Spinal cord (tissue), 10 donors: Measurements from ENCODE around the gene CHD2. TPM values are rescaled to one million over a fixed set of nuclear protein-coding genes. Genes with fewer than 3 reads are reported as not detected.

Source experiments
- DNase-seq, 6 donors: peaks; one replicate each; pipeline versions ENCODE4 v3.0.0 to v3.0.0-alpha.2; 2013 to 2015; ENCODE audit warnings: low spot score in 6 of 6, low read depth in 4 of 6
- H3K27ac ChIP-seq: one replicate; pipeline ENCODE4 v1.5.1; 2013; ENCODE audit warnings: low read depth, low read length, control low read depth
- H3K27me3 ChIP-seq: one replicate; pipeline ENCODE4 v1.6.1; 2013; ENCODE audit warnings: low read length; ENCODE audit not compliant: control insufficient read depth, insufficient read depth
- H3K36me3 ChIP-seq: one replicate; pipeline ENCODE4 v1.6.1; 2013; ENCODE audit warnings: low read length; ENCODE audit not compliant: control insufficient read depth, insufficient read depth
- H3K4me1 ChIP-seq: one replicate; pipeline ENCODE4 v1.6.1; 2013; ENCODE audit warnings: low read length; ENCODE audit not compliant: control insufficient read depth, insufficient read depth
- H3K4me3 ChIP-seq: one replicate; pipeline ENCODE4 v1.5.1; 2013; ENCODE audit warnings: low read depth, low read length, control low read depth
- H3K9me3 ChIP-seq: one replicate; pipeline ENCODE4 v1.6.1; 2013; ENCODE audit warnings: low read length; ENCODE audit not compliant: control insufficient read depth, insufficient read depth
- WGBS: methylation state at CpG from one replicate; pipeline ENCODE4 v1.1.5; 2013; ENCODE audit warnings: missing lambda C conversion rate; ENCODE audit not compliant: insufficient coverage; 5-methylcytosine and 5-hydroxymethylcytosine counted together
- polyA plus RNA-seq, 2 donors: library from polyadenylated mRNA; unstranded; fragments of 120-200 nt; gene quantifications; one replicate each; pipeline ENCODE4 v1.2.1, GENCODE V29; 2013; ENCODE audit not compliant: insufficient read length in 2 of 2
- total RNA-seq, 2 donors: library from RNA; depleted of rRNA in 1 of 2; stranded (reverse); fragments of 120-200 nt in 1 of 2; fragments of >200 nt in 1 of 2; gene quantifications; one replicate each; pipeline versions ENCODE4 v1.2.3 to v1.2.4, GENCODE V29; 2013 to 2014
- donor health status: healthy.

Gene CHD2
- total and polyA plus RNA-seq, 4 donors, result 102 to 174 (median 105) TPM

- Histone ChIP-seq H3K9me3 (no peaks in the 10 kb centered on the region), H3K4me3 (no peak overlapping the region), H3K36me3 (peaks cover 25% of the 10 kb centered on the region), H3K27me3 (no peaks in the 10 kb centered on the region), H3K4me1 (no peaks in the 10 kb centered on the region), H3K27ac (no peak overlapping the region)
- no peak for DNase-seq
- 100% methylated on average over 1 of the region's 2 CpGs for WGBS
Observed at GRCh38 chr15:92925454-92925853, 25.3 kb downstream of the CHD2 start.

- H3K27ac ChIP-seq, result no peak overlapping the region
- peaks cover 38% of the 10 kb centered on the region for H3K36me3 ChIP-seq
- no peaks in the 10 kb centered on the region for H3K27me3 ChIP-seq
- H3K4me3 ChIP-seq, result no peak overlapping the region
- no peaks in the 10 kb centered on the region for H3K4me1 ChIP-seq
- WGBS, result no CpG with 5 or more reads among the region's 3 CpGs
- H3K9me3 ChIP-seq, result no peaks in the 10 kb centered on the region
- DNase-seq, result peak in 1 of 6 donors; percentile 57
Observed at GRCh38 chr15:92928225-92928750, 28.2 kb downstream of the CHD2 start.

GRCh38 chr15:92929002-92929401 is 28.9 kb downstream of the CHD2 start:
- 82% methylated on average over 2 of the region's 6 CpGs for WGBS
- Histone ChIP-seq H3K4me3 (no peak overlapping the region), H3K27ac (no peak overlapping the region), H3K4me1 (no peaks in the 10 kb centered on the region), H3K36me3 (peaks cover 38% of the 10 kb centered on the region), H3K9me3 (no peaks in the 10 kb centered on the region), H3K27me3 (no peaks in the 10 kb centered on the region)
- DNase-seq, result no peak

GRCh38 chr15:92930054-92930621 is 30.0 kb downstream of the CHD2 start:
- Histone ChIP-seq H3K36me3 (peaks cover 35% of the 10 kb centered on the region), H3K27me3 (no peaks in the 10 kb centered on the region), H3K4me3 (no peak overlapping the region), H3K27ac (no peak overlapping the region), H3K9me3 (no peaks in the 10 kb centered on the region), H3K4me1 (no peaks in the 10 kb centered on the region)
- peak in 1 of 6 donors; percentile 38 for DNase-seq
- 40% methylated on average over 2 of the region's 3 CpGs for WGBS

GRCh38 chr15:92930776-92931175 is 30.7 kb downstream of the CHD2 start:
- Histone ChIP-seq H3K36me3 (peaks cover 31% of the 10 kb centered on the region), H3K4me1 (no peaks in the 10 kb centered on the region), H3K27ac (no peak overlapping the region), H3K9me3 (no peaks in the 10 kb centered on the region), H3K4me3 (no peak overlapping the region), H3K27me3 (no peaks in the 10 kb centered on the region)
- 38% methylated on average over 1 of the region's 1 CpG for WGBS
- no peak for DNase-seq

GRCh38 chr15:92932946-92933649 is 33.0 kb downstream of the CHD2 start:
- no peaks in the 10 kb centered on the region for H3K4me1 ChIP-seq
- H3K9me3 ChIP-seq, result no peaks in the 10 kb centered on the region
- DNase-seq, result no peak
- no peak overlapping the region for H3K4me3 ChIP-seq
- no peaks in the 10 kb centered on the region for H3K27me3 ChIP-seq
- no peak overlapping the region for H3K27ac ChIP-seq
- no CpG with 5 or more reads among the region's 8 CpGs for WGBS
- peaks cover 25% of the 10 kb centered on the region for H3K36me3 ChIP-seq

- no peaks in the 10 kb centered on the region for H3K9me3 ChIP-seq
- no peak overlapping the region for H3K27ac ChIP-seq
- H3K36me3 ChIP-seq, result peaks cover 25% of the 10 kb centered on the region
- no CpG with 5 or more reads among the region's 1 CpG for WGBS
- DNase-seq, result no peak
- H3K4me3 ChIP-seq, result no peak overlapping the region
- no peaks in the 10 kb centered on the region for H3K4me1 ChIP-seq
- H3K27me3 ChIP-seq, result no peaks in the 10 kb centered on the region
Observed at GRCh38 chr15:92933831-92934230, 33.7 kb downstream of the CHD2 start.

GRCh38 chr15:92934716-92935115 is 34.6 kb downstream of the CHD2 start:
- Histone ChIP-seq H3K4me3 (no peak overlapping the region), H3K4me1 (no peaks in the 10 kb centered on the region), H3K36me3 (peaks cover 25% of the 10 kb centered on the region), H3K9me3 (no peaks in the 10 kb centered on the region), H3K27me3 (no peaks in the 10 kb centered on the region), H3K27ac (no peak overlapping the region)
- no peak for DNase-seq
- WGBS, result no CpG with 5 or more reads among the region's 6 CpGs

GRCh38 chr15:92936138-92936537 is 36.0 kb downstream of the CHD2 start:
- Histone ChIP-seq H3K4me1 (no peaks in the 10 kb centered on the region), H3K9me3 (no peaks in the 10 kb centered on the region), H3K27me3 (no peaks in the 10 kb centered on the region), H3K27ac (no peak overlapping the region), H3K4me3 (no peak overlapping the region), H3K36me3 (peaks cover 24% of the 10 kb centered on the region)
- no CpG with 5 or more reads among the region's 2 CpGs for WGBS
- no peak for DNase-seq

GRCh38 chr15:92936693-92937092 is 36.6 kb downstream of the CHD2 start:
- no peak overlapping the region for H3K27ac ChIP-seq
- no peak overlapping the region for H3K4me3 ChIP-seq
- no peaks in the 10 kb centered on the region for H3K4me1 ChIP-seq
- H3K27me3 ChIP-seq, result no peaks in the 10 kb centered on the region
- WGBS, result no CpG with 5 or more reads among the region's 2 CpGs
- peaks cover 20% of the 10 kb centered on the region for H3K36me3 ChIP-seq
- DNase-seq, result no peak
- H3K9me3 ChIP-seq, result no peaks in the 10 kb centered on the region
